SKM-1 (cell line): Measurements from ENCODE around the gene DDX6.
A peak's percentile ranks its signal among the peaks of the same experiment; 100 is the strongest.
"Not testable (repeated sequence)": the region's sequence is repeated elsewhere in the genome, so short reads cannot be mapped to it uniquely, and the experiment has no call there.

Experiments
- DNase-seq: peaks from one replicate; lab custom pipeline; 2025; ENCODE audit not compliant: unreplicated experiment; lab: John Stamatoyannopoulos, UW

The DDX6 gene

DNA sequence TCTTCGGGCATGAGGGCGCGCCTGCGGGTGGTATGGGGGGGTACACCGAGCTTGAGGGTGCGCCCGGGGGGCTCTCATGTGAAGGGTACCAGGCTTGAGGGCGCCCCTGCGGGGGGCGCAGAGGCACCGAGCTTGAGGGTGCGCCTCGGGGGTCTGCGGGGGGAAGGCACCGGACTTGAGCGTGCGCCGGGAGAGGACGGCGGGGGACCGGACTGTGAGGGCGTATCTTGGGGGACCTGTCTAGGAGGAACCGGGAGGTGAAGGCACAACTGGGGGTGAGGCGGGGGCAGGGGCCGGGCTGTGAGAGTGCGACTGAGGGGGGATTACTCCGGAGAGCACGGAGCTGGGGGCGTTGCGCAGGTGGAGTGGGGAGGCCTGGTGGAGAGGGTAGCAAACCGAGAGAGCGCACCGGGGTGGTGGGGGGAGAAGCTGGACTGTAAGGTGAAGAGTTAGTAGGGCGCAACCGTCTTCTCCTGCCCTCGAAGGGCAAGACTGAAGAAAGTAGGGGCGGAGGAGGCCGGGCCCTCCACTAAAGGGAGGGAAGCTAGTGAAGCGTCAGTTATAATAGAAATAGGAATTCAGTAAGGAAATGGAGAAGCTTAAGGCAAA lies 1.1 kb upstream of the DDX6 start:
- no peak for DNase-seq

DNA sequence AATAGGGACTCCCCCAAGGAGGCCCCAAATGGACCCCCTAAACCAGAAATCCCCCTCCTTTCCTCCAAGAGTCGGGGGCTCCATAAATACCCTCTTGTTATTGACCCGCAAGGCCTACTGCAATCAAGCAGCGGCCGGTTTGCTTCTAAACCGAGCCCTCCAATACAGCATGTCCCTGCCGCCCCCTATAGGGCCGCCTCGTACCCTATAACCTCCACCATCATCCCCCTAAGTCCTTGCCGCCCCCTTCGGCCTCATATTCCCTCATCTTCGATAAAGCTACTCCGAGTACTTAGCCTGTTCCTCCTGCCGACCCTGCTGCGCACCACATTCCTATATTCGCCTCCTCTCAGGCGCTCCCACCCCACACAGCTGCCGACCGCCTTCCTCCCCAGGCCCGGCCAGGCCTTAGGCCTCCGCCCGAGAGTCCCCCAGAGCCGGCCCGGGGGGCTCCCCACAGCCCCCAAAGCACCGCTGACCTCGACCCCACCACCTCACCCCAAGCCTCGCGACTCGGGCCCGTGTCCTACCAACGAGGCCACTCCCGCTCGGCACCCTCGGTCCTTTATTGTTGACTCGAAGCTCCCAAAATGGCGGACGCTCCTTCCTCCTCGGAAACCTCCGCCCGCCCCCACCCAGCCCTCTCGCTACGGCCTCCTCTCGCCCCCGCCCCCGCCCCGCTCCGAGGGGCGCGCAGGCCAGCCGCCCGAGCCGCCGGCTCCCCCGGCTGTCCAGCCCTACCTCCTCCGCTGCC lies 430 bp downstream of the DDX6 start:
- no peak for DNase-seq

DNA sequence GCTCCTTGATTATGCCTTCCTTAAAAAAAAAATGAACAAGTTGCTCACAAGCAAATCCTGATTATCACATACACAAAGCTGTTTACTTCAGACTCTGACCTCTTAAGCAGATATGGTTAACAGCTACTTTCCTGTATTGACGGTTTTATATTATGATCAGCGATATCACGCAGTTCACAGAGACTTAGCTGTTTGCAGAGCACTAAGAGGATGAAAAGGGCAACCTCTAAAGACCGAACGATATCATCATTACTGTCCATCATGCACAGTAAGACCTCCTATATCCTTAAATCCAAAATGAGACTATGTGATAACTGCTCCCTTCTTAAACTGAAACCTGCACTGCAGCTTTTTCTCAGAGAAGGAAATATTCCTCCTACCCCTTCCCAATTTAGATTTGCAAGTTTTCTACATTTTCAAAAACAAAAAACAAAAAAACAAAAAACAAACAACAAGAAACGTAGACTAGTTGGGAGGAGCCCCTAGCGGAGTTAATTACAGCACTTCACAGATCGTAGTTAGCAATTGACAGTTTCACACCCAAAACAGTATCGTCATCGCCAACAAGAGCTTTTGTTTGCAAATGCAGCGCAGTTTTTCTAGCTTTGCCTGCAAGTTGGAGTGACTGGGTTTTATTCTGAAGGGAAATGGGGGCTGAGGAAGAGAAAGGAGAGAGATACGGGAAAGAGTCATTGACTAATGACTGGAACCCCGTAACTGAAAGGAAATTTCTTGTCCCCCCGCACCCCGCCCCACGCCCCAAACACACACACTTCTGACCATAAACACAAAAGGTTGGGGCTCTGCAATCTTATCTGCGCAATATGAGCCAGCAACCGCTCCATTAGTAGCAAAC lies 1.2 kb downstream of the DDX6 start:
- no peak for DNase-seq

DNA sequence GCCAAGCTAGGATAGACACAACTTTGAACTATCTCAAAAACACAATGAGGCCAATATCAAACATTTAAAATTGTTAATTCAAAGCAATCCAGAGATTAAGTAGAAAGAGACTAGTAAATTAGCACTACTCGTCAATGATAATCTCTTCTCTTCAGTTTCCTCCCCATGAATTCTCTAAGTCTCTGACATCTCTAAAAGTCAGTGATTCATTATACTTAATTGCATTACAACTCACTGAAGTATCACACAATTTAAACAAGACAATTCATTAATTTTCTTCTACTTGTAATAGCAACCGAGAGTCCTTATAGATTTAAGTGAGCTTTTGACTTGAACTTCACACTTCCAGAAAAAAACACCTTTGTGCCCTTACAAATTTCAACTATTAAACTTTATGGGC lies 4.3 kb downstream of the DDX6 start:
- no peak for DNase-seq

DNA sequence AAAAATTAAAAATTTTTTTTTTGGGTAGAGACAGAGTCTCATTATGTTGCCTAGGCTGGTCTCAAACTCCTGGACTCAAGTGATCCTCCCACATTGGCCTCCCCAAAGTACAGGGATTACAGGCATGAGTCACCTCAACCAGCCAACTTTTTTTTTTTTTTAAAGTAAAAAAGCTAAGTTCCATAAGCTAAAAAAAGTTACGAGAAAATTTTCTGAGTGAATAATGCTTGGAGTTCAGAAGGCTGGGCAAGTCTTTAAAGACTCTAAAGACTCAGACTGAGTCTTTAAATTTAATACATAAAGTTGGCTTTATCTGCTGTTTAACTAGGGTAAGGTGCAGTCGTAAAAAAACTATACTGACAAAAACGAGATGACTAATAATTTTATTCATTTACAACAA lies 5.6 kb downstream of the DDX6 start:
- DNase-seq, result no peak

DNA sequence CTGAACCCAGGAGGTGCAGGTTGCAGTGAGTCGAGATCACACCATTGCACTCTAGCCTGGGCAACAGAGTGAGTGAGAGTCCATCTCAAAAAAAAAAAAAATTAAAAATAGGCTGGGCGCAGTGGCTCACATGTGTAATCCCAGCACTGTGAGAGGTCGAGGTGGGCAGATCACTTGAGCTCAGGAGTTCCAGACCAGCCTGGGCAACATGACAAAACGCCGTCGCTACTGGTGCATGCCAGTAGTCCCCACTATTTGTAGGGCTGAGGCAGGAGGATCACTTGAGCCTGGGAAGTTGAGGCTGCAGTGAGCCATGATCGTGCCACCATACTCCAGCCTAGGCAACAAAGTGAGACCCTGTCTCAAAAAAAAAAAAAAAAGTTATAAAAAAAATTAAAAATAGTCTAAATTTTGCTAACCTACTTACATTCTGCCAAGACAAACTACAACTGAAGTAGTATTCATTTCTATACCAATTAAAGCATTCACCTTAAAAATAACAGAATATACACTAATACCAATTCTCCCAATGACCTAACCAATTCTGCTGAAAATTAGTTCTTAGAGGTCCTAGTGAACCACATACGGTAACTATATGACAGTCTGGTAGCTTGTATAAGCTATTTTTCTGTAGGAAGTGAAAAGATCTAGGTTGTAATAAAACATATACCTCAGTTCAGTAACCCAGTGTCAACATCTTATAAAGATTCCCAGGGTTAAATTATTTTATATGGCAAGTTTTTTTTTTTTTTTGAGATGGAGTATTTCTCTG lies 7.1 kb downstream of the DDX6 start:
- DNase-seq, result no peak

DNA sequence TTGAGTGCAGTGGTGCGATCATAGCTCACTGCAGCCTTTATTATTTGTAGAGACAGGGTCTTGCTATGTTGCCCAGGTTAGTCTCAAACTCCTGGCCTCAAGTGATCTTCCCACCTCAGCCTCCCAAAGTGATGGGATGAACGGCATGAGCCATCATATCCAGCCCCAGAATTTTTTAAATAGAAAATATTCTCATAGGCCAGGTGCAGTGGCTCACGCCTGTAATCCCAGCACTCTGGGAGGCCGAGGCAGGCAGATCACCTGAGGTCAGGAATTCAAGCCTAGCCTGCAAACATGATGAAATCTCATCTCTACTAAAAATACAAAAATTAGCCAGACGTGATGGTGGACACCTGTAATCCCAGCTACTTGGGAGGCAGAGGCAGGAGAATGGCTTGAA lies 7.6 kb downstream of the DDX6 start:
- DNase-seq, result not testable (repeated sequence)

DNA sequence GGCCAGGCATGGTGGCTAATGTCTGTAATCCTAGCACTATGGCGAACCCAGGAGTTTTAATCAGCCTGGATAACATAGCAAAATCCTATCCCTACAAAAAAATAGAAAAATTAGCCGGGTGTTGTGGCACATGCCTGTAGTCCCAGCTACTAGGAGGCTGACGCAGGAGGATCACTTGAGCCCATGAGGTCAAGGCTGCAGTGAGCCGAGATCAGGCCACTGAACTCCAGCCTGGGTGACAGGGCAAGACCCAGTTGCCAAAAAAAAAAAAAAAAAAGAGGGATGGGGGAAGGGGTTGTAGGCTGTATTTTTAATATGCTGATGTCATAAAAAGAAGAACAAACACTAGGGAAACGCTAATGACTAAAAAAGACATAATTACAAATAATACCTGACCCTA lies 12.1 kb downstream of the DDX6 start:
- DNase-seq, result no peak

DNA sequence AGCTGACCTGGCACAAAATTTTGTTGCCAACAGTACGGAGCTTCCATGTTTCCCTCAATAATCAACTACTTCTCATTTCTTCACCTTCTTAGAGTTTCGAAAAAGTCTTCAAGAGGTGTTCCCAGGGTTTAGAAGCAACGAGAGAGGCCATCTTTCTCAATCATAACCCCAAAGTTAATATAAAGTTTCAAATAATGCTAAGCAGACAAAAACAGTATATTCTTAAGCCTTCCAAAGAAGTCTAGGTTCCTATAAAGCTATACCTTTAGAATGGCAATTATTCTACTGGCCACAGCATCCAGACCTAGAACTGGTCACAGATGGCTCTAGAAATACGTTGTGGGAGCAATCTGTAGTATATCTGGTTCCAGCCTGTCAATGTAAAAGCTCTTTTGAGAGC lies 16.9 kb downstream of the DDX6 start:
- DNase-seq, result no peak

DNA sequence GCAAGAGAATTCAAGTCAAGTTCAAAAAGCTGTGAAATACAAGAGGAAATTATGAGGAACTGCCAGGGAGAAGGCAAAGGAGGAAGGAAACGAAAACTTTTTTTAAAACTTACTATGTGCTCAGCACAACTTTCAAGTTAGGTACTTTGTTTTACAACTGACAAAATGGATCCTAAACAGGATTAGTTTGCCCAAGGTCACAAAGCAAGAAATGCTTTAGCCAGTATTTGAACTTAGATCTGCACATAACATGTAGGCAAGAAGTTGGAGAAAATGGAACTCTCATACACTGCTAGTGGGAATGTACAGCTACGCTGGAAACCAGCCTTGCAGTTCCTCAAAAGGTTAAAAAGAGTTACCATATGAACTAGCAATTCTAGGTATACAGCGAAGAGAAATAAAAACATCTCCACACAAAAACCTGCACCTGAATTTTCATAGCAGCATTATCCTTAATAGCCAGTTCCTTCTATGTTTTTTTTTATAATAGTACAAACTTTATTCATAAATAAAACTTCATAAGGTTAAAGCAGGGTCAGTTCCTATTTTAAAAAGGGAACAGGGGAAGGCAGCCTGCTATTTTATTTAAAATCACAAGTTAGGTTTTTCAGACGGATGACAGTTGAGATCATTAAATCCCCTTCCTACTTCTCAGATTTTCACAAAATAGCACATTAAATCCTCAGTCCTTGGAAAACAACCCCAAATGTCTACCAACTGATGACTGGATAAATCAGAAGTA lies 19.2 kb downstream of the DDX6 start:
- DNase-seq, result peak; percentile 57

DNA sequence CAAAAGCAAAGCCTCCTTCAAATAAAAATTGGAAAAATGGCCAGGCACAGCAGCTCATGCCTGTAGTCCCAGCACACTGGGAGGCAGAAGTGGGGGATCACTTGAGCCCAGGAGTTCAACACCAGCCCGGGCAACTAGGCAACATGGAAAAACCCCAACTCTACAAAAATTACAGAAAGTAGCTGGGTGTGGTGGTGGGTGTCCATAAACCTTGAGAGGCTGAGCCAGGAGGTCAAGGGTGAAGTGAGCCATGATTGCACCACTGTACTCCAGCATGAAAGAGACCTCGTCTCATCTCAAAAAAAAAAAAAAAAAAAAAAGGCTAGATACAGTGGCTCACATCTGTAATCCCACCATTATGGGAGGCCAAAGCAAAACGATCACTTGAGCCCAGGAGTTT lies 22.3 kb downstream of the DDX6 start:
- DNase-seq, result no peak

DNA sequence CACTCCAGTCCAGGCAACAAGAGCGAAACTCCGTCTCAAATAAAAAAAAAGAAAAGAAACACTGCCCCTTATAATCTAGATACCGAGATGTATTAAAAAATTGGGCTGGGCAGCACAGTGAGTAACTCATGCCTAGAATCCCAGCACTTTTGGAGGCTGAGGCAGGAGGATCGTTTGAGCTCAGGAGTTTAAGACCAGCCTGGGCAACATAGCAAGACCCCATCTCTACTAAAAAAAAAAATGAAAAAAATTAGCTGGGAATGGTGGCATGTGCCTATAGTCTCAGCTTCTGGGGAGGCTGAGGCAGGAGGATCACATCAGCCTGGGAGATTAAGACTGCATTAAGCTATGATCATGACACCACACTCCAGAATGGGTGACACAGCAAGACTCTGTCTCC lies 24.9 kb downstream of the DDX6 start:
- DNase-seq, result no peak

DNA sequence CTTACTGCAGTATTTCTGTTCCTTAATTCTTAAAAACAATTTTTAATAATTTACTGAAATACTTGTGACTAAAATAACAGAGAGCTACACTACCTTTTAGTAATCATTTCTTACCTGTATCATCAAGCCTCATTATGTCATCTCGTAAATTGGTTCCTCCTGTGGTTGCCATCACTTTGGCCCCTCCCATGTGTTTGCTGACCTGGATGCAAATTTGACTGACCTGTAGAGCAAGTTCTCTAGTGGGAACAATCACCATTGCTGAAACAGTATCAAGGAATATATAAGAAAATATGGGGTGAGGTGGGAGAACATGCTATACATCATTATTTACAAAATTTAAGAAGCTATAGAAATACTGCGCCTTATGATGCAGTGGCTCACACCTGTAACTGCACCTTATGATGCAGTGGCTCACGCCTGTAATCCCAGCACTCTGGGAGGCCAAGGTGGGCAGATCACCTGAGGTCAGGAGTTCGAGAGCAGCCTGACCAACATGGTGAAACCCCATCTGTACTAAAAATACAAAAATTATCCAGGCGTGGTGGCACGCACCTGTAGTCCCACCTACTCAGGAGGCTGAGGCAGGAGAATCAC lies 25.8 kb downstream of the DDX6 start:
- DNase-seq, result not testable (repeated sequence)

DNA sequence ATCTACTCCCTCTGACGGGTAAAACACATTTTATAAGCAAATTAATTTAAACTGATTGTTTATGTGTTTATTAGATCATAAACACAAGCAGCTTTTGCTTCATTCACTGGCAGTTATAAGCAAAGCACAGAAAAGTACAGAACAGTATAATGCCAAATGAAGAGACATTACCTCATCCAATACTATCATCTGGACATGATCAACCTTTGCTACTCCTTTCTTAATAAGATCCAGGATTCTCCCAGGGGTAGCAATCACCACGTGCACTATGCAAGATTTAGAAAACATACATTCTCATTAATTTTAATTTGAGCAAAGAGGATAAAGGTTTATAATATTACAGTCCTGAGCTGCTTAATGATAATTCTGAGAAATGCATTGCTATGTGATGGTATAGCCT lies 27.9 kb downstream of the DDX6 start:
- DNase-seq, result no peak

DNA sequence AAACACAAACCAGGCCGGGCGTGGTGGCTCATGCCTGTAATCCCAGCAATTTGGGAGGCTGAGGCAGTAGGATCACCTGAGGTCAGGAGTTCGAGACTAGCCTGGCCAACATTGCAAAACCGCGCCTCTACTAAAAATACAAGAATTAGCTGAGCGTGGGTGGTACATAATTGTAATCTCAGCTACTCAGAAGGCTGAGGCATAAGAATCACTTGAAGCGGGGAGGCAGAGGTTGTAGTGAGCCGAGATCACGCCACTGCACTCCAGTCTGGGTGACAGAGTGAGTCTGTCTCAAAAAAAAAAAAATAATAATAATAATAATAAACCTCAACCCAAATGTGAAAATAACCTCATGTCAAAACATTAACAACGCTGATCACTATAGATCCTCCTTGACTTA lies 29.0 kb downstream of the DDX6 start:
- not testable (repeated sequence) for DNase-seq

DNA sequence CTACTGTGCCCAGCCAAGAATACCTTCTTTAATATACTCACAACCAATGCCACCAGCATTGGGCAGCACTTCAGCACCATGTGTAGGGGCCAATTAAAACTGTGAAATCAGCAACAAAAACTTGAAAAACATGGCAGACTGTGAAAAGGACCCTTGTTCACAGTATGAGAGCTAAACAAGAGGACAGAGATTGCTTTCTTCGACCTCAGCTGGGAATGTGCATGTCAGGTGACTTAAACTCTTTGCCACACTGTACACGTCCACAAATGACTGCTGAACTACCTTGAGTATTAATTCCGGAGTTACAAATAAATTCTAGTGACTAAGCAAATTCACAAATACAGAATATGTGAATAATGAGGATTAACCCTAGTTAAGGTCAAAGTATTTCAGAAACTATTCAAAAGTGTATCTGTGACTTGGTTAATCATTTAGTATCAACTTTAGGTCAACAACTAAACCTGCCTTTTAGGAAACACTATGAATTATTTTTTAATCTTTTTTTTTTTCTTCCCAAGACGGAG lies 33.0 kb downstream of the DDX6 start:
- DNase-seq, result no peak

DNA sequence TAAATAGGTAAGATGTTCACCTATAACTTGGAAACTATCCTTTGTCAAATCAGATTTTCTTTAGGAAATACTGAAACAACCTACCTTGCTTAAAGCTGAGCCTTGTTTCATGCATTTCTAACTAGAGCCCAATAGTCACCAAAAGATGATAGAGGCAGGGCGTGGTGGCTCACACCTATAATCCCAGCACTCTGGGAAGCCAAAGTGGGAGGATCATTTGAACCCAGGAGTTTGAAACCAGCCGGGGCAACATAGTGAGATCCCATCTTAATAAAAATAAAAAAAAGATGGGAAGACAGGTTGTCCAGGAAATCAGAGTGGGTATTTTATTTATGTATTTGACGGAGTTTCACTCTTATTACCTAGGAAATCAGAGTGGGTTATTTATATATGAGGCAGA lies 38.3 kb downstream of the DDX6 start:
- no peak for DNase-seq

DNA sequence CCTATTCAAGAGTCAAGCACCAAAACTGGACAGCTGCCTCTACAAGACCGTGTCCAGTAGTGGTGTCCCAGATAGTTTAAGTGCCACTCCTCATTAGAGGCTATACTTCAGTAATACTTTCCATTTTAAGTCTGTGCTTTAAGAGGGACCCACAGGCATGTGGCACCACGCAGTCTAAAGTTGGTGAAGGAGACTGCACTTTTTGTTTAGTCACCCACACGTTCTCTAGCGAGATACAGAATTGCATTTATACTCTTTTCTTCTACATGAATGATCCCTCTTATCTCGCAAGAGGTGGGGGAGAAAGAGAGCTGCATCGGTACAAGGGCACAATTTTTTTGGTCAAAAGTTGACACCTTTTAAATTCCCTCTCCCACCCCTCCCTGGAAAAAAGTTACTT lies 41.5 kb downstream of the DDX6 start:
- DNase-seq, result no peak

DNA sequence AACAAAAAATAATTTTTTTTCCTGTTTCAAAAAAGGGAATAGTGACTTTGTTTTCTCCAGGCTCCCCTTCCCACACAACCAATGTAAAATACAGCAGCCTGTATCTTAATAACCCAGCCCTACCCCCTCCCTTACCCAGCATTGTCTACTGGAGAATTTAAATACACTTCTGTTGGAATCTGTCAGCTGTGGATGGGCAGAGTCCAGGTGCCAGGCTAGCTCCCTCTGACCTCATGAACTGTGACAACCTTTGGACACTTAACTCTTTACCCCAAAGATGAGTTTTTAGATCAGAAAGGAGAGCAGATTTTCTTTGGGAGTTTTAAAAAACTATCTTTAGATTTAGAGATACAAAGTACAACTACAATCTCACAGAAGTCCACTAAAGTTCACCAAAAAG lies 42.9 kb downstream of the DDX6 start:
- no peak for DNase-seq

DNA sequence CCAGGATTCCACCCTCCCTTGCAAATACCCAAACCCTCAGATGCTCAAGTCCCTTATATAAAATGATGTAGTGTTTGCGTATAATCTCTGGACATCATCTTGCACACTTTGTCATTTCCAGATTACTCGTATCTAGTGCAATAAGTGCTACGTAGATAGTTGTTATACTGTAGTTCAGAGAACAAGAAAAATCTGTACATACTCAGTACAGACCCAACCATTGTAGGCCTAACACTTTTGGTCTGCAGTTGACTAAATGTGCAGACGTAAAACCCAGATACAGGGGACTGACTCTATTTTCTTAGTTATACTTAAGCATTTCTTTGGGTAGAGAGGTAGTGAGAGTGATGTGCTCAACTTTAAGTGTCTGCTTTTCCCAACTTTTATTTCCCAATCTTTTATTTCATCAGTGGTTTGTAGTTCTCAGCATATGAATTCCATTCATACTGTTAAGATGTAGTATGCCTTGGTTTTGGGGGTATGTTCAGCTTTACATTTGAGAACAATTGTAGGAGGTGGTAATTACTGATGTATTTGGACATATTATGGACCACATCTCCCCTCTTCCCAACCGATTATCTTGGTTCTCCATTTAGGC lies 43.9 kb downstream of the DDX6 start:
- DNase-seq, result no peak
